Astrocyte (in vitro differentiated cells and primary cell): ENCODE measurements around the gene ITGA3.
"Not testable (repeated sequence)": the region's sequence is repeated elsewhere in the genome, so short reads cannot be mapped to it uniquely, and the experiment has no call there.

Source experiments
- EZH2 ChIP-seq: IDR thresholded peaks from 2 replicates; pipeline ENCODE4 v1.6.1; 2012; ENCODE audit warnings: mild to moderate bottlenecking, low read length, inconsistent platforms; ENCODE audit not compliant: insufficient read depth
- TF ChIP-seq, protein P1 (sequence below): IDR thresholded peaks from 2 replicates; pipeline ENCODE4 v1.5.1; 2011; ENCODE audit warnings: low read depth, mild to moderate bottlenecking, inconsistent platforms, low read length, moderate library complexity; ENCODE audit not compliant: insufficient read depth

DNA sequence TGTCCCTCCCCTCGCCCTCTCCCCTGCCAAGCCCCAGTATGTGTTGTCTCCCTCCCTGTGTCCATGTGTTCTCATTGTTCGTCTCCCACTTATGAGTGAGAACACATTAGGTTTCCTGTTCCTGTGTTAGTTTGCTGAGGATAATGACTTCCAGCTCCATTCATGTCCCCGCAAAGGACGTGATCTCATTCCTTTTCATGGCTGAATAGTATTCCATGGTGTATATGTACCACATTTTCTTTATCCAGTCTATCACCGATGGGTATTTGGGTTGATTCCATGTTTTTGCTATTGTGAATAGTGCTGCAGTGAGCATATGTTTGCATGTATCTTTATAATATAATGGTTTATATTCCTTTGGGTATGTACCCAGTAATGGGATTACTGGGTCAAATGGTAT, 15.4 kb upstream of the ITGA3 start:
- TF ChIP-seq, protein P1, sequence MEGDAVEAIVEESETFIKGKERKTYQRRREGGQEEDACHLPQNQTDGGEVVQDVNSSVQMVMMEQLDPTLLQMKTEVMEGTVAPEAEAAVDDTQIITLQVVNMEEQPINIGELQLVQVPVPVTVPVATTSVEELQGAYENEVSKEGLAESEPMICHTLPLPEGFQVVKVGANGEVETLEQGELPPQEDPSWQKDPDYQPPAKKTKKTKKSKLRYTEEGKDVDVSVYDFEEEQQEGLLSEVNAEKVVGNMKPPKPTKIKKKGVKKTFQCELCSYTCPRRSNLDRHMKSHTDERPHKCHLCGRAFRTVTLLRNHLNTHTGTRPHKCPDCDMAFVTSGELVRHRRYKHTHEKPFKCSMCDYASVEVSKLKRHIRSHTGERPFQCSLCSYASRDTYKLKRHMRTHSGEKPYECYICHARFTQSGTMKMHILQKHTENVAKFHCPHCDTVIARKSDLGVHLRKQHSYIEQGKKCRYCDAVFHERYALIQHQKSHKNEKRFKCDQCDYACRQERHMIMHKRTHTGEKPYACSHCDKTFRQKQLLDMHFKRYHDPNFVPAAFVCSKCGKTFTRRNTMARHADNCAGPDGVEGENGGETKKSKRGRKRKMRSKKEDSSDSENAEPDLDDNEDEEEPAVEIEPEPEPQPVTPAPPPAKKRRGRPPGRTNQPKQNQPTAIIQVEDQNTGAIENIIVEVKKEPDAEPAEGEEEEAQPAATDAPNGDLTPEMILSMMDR, result not testable (repeated sequence)
- not testable (repeated sequence) for TF ChIP-seq EZH2
